Germinal center (tissue), 1 donor: ENCODE data around the gene RBM42.
A peak's percentile ranks its signal among the peaks of the same experiment; 100 is the strongest.
"Not testable (repeated sequence)": the region's sequence is repeated elsewhere in the genome, so short reads cannot be mapped to it uniquely, and the experiment has no call there.

Source experiments
- DNase-seq: peaks from one replicate; pipeline ENCODE4 v3.0.0; 2012; ENCODE audit warnings: mixed read lengths, low spot score

Gene RBM42, protein sequence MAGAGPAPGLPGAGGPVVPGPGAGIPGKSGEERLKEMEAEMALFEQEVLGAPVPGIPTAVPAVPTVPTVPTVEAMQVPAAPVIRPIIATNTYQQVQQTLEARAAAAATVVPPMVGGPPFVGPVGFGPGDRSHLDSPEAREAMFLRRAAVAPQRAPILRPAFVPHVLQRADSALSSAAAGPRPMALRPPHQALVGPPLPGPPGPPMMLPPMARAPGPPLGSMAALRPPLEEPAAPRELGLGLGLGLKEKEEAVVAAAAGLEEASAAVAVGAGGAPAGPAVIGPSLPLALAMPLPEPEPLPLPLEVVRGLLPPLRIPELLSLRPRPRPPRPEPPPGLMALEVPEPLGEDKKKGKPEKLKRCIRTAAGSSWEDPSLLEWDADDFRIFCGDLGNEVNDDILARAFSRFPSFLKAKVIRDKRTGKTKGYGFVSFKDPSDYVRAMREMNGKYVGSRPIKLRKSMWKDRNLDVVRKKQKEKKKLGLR

DNA sequence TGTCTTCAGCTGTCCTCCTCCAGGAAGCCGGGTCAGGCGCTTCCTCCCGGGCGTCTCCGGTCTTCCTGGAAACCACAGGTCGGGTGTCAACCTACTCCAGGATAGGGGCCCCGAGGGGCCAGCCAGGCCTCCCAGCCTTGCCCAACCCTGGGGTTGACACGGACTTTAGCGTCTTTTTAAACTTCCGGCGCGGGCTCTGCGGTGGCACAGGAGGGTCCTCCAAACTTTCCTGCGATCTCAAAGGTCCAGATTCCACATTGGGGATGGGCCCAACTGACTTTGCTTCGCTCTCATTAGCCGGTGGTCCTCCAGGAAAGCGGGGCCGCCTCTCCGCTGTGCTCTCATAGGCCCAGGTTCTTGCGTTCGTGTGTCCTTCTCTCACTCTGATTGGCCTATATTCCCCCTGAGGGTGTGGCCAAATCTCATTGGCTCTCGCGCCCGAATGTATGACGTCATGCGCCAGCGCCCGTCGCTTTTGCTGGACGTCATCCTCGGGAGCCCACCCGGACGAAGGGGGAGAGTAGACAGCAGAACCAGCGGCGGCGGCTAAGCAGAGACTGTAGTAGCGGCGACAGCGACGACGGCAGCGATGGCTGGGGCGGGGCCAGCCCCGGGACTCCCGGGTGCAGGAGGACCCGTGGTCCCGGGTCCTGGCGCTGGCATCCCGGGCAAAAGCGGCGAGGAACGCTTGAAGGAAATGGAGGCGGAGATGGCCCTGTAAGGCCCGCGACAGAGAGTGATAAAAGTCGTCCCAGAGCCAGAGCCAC is at the start of gene RBM42:
Gene RBM42 (plus strand): TSS at position 472 of the 767 bp plus-strand sequence. CDS start 118 bp downstream, at position 590.
- peak; percentile 97 for DNase-seq

DNA sequence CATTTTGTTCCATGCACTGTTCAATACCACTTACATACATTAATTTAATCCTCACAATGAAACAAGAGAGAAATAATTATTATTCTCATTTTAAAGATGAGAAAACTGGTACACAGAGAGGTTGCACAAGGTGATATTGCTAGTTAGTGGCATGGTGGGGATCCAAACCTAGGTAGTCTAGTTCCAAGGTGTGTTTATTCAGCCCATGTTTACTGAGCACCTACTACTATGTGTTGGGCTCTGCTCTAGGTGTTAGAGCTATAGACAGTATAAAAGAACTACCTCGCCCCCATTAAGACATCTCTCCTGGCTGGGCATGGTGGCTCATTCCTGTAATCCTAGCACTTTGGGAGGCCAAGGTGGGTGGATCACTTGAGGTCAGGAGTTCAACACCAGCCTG is 46.1 kb upstream of the RBM42 start:
- DNase-seq = no peak

DNA sequence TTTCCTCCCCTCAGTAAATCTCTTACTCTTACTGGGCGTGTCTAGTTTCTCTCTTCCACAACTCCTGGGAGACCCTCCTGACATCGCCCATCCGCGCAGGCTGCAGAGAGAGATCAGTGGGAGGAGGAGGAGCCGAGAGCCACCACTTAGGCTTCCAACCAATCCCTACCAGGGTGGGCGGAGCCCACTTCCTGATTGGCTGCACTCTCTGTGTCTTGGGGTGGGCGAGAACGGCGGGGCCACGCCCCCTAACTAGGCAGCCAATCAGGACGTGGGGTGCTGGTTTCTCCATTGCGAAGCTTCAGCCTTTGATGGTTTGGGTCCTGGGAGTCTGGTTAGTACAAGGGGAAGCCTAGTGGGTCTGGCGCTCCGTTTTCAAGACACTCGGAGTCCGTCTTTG is 43.0 kb upstream of the RBM42 start, which contains the start of gene PMIS2:
Gene PMIS2 (plus strand): TSS at position 326 of the 400 bp plus-strand sequence. CDS start 87 bp downstream, outside the sequence.
- peak; percentile 40 for DNase-seq

DNA sequence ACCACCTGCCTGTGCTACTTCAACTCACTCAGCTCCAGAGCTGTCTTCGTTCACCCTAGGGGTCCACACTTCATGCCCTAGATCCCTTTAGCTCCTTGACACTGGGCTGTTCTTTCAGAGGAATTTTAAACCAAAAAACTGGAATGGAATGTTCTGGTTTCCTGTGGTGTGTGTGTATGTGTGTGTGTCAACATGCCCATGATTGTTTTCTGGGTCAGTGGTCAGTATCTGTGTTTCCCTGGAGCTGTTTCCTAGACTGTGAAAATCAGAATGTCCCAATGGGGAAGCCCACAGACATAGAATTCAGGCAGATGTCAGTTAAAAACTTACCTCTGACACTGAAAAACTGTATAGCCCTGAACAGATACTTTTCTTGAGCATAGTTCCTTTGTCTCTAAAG is 41.5 kb upstream of the RBM42 start:
- DNase-seq = no peak

DNA sequence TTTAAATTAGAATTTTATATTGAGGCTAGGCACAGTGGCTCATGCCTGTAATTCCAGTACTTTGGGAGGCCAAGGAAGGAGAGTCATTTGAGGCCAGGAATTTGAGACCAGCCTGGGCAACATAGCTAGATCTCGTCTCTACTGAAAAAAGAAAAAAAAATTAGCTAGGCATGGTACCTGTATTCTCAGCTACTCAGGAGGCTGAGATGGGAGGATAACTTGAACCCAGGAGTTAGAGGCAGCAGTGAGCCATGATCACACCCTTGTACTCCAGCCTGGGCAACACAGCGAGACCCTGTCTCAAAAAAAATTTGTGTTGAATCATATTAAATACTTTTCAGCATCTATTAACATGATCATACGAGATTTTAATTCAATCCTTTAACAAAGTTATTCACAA is 38.0 kb upstream of the RBM42 start:
- DNase-seq = no peak

DNA sequence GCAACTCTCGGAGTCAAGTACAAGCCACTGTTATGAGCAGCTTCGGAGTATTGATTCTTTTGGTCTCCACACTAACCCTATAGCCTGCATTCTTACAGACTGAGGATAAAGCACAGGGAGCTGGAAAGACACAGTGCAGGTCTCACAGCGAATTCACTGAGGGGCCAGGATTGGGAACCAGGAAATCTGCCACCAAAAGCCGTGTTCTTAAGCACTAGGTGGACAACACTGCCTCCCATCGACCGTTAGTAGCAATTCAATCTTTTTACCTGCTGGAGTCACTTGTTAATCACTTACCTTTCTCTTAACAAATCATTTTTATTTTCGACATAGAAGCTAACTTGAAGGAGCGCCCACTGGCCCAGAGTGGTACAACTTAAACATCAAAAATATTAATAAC is 36.6 kb upstream of the RBM42 start:
- peak; percentile 65 for DNase-seq

DNA sequence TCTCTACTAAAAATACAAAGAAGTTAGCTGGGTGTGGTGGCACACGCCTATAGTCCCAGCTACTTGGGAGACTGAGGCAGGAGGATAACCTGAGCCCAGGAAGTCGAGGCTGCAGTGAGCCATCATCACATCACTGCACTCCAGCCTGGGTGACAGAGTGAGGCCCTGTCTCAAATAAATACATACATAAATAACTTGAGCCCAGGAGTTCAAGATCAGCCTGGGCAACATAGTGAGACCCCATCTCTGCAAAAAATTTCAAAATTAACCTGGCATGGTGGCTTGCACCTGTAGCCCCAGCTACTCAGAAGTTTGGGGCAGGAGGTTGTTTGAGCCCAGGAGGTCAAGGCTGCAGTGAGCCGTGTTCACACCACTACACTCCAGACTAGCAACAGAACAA is 33.8 kb upstream of the RBM42 start:
- not testable (repeated sequence) for DNase-seq

DNA sequence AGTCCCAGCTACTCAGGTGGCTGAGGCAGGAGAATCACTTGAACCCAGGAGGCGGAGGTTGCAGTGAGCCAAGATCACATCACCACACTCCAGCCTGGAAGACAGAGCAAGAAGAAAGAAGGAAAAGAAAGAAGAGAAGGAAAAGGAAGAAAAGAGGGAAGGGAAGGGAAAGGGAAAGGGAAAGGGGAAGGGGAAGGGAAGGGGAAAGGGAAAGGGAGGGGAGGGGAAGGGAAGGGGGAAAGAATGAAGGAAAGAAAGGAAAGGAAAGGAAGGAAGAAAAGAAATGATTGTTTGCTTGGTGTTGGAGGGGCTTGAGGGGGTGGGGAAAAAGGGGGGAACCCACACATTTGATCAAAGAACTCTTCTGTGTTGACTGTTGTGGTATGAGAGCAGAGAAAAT is 32.9 kb upstream of the RBM42 start:
- DNase-seq = no peak

DNA sequence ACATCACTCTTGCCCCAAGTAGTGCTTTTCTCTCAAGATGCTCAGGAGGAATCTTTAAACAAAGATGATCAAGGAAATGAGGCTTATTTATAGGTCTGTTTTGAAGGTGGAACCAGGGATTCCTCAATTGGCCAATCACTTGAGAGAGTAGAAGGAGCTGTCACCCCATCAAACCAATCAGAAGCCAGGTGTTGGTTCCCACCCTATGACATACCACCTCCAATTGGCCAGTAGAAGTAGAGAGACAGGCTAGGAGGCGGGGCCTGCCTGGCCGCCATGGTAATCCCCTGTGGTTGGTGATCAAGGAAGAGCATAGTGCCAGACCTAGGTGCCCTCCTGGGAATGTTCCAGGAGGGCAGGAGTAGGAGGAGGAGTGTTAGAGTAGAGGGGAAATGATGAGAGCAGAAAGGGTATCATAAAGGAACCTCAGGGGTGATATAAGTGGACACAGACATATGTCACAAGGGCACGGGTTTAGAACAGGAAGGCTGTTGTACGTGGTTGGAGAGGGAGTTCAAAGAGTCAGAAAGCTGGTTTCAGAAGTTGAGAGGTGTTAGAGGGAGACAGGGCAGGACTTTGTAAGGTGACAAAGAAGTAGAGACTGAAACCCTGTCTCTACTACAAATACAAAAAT is 32.4 kb upstream of the RBM42 start:
- peak; percentile 66 for DNase-seq

DNA sequence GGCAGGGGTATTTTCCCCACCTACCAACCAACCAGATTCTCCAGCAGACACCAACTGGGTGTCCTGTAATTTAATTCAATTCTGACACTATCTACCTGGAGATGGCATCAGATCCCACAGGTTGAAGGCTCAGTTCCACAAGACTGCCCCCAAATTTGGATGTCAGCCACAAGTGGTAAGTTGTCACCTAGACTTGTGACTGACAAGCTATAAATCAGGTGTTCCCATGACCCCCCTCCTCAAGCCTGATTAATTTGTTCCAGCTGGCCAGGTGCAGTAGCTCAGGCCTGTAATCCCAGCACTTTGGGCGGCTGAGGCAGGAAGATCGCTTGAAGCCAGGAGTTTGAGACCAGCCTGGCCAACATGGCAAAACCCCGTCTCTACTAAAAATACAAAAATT is 26.9 kb upstream of the RBM42 start:
- no peak for DNase-seq

DNA sequence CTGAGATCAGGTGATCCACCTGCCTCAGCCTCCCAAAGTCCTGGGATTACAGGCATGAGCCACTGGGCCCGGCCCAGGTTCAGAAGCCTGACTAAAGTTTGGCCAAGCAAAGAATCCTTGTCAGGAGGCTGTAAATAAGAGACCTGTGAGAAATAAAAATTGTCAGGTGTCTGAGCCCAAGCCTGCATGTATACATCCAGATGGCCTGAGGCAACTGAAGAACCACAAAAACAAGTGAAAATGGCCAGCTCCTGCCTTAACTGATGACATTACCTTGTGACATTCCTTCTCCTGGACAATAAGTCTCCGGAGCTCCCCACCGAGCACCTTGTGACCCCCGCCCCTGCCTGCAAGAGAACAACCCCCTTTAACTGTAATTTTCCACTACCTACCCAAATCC is 24.4 kb upstream of the RBM42 start:
- DNase-seq = not testable (repeated sequence)

DNA sequence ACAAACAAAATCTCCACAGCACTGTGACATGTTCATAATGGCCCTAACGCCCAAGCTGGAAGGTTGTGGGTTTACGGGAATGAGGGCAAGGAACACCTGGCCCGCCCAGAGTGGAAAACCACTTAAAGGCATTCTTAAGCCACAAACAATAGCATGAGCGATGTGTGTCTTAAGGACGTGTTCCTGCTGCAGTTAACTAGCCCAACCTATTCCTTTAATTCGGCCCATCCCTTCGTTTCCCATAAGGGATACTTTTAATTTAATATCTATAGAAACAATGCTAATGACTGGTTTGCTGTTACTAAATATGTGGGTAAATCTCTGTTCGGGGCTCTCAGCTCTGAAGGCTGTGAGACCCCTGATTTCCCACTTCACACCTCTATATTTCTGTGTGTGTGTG is 21.7 kb upstream of the RBM42 start:
- DNase-seq = not testable (repeated sequence)

DNA sequence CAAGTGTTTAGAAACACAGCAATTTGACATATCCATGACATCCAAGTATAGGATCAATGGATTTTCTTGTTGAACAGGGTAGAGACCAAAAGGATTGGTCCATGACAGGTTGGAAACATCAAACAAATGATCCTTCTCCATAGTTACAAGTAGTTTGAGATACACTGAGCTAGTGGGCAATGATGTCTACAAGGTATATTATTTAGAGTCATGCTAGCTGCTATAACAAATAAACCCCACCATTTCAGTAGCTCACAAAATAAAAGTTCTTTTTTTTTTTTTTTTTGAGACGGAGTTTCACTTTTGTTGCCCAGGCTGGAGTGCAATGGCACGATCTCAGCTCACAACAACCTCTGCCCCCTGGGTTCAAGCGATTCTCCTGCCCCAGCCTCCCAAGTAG is 21.2 kb upstream of the RBM42 start:
- DNase-seq = no peak

DNA sequence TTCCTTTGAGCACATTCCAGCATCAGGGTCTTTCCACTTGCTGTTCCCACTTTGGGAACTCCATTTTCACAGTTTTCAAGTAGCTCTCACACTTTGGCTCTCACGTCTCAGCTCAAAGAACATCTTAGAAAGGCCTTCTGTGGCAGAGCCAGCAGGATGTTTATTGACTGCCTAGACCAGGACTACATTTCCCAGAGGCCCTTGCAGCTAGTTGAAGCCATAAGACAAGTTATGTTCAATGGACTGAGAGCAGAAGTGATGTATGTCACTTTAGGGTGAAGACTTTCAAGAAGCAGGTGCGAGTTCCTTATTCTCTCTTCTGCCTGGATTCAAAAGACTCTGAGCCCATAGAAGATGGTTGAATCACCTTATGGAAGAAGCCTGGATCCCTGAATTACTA is 20.6 kb upstream of the RBM42 start:
- peak; percentile 74 for DNase-seq

DNA sequence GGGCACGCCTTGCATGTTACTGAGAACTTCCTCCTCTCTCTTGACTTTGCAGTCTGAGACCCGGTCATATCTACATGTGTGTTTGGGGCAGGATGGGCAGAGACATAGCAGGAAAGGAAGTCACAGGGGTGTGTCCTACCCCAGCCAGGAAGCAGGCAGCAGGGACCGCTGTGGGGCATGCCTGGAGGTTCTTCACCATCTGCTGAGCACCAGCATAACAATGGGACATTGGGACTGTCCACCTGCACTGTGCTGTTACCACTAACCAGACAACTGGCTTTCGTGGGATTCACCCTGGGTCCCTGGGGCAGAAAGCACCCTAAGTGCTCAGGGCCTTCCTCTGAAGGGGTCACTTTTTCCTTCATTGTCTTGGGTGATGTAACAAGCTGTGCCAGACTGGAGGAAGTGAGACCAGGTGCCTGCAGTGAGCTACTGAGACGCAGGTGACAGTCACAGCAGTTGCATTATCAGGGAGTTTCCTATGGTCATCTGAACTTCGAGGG is 18.9 kb upstream of the RBM42 start:
- peak; percentile 68 for DNase-seq

DNA sequence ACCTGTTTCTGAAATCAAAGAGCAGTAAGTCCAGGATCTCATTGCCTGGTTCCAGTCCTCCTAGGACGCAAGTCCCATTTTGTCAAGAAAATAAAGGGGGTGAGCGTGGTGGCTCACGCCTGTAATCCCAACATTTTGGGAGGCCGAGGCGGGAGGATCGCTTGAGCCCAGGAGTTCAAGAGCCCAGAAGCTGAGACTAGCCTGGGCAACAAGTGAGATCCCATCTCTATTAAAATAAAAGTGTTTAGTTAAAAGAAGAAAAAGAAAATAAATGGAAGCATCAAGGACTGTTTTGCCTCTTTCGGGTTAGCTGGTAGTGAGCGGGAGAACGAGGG is 16.6 kb upstream of the RBM42 start:
- DNase-seq = no peak

DNA sequence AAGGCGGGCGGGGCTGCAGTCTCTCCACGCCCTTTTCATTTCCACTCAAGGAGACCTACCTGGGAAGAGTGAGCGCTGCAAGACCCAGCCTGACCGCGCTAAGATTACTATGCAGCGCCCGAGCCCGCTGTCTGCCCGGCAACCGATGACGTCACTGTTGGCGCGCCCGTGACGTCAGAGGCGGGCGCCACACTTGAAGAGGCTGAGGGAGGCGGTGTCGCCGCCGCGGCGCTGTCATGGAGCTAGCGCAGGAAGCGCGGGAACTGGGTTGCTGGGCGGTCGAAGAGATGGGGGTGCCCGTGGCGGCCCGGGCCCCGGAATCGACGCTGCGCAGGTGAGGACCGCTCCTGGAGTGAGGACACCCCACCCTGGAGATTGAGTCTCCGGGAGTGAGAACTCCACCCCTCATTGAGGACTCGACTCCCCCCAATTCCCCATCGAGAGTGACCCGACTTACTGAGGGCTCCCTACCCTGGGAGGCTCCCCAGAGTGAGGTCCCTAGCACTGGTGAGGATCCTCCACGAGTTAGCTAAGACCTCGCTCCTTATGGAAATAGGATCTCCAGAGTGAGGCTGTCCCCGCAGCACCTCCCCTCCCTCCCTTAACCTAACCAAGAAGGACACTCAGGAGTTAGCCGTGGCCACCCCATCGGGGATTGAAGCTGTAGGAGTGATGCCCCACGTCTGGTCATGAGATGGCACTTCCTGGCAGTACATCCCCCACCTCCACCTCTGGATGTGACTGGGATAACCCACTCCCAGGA is 16.1 kb upstream of the RBM42 start, which contains the start of gene HAUS5:
Gene HAUS5 (plus strand): TSS at position 177 of the 763 bp plus-strand sequence. CDS start 60 bp downstream, at position 237.
- peak; percentile 94 for DNase-seq

DNA sequence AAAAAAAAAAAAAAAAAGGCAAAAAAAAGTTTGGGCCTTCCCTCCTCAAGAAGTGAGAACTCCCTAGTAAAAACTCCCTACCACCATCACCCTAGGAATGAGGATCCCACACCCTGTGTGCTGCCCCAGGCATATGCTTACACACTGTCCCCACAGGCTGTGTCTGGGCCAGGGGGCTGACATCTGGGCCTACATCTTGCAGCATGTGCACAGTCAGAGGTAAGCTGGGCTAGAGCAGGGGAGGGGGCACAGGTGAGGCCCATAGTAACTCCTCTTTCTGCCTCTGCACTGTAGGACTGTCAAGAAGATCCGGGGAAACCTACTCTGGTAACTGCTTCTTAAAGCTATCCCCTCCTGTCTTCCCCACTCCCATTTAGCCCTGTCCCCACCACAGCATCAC is 15.3 kb upstream of the RBM42 start:
- DNase-seq = no peak

DNA sequence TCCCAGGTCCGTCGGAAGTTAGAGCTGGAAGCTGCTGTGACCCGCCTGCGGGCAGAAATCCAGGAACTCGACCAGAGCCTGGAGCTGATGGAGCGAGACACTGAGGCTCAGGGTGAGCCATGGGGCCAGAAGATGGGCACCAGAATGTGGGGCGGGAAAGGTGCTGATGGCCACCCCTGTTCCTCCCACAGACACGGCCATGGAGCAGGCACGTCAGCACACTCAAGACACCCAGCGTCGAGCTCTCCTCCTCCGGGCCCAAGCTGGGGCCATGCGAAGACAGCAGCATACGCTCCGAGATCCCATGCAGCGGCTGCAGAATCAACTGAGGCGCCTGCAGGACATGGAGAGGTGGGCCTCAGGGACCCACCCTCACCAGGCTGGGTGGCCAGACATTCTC is 13.8 kb upstream of the RBM42 start:
- no peak for DNase-seq

DNA sequence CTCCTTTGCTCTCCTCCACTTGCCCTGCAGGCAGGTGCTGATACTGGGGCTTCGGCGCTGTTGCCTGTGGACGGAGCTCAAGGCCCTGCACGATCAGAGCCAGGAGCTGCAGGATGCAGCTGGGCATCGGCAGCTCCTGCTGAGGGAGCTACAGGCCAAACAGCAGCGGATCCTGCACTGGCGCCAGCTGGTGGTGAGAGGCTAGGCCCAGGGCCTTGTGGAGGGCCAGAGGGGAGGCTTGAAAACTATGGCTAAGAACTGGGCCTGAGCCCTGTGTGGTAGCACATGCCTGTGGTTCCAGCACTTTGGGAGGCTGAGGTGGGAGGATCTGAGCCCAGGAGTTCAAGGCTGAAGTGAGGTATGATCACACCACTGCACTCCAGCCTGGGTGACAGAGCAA is 10.0 kb upstream of the RBM42 start:
- DNase-seq = no peak

DNA sequence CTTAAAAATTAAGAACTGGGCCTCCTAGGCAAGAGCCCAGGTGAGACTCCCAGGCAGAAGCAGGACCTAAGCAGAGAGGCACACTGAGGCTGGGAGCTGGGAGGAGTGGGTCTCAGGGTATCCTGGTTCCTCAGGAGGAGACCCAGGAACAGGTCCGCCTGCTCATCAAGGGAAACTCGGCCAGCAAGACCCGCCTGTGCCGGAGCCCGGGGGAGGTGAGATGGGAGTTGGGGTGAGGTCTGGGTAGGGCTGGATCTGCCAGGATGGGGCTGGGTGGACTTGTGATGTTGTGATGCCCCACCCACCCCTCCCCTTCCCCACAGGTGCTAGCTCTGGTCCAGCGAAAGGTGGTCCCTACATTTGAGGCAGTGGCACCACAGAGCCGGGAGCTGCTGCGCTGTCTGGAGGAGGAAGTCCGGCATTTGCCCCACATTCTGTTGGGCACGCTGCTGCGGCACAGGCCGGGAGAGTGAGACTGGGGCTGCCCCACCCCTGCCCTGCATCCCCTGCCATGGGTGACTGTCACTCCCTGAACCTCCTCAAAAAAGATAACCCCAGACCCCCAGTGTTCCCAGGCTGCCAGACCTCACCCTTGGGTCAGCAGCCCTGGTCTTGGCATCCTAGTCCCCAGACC is 9.4 kb upstream of the RBM42 start:
- DNase-seq = no peak
